ENCODE data around the gene EXOSC9.

GRCh38 chr4:121773883-121774282 is 27.2 kb upstream of the EXOSC9 start:
- TF ChIP-seq POLR2A (IDR thresholded peaks at IDR 0.05; ENCODE audit: low read length) (no peak), GATA1 (IDR thresholded peaks at IDR 0.05; ENCODE audit: low read depth, low read length) (no peak)

Measured in erythroblast (primary cell).